HG03558 (cell line): ENCODE measurements around the gene SPECC1L.

ENCODE experiments used
- ATAC-seq: cut with Tn5 transposase; IDR thresholded peaks from one replicate; pipeline ENCODE4 v1.9.1; 2021; ENCODE audit warnings: moderate number of reproducible peaks; ENCODE audit not compliant: unreplicated experiment; ENCODE audit errors: extremely low read depth

SPECC1L gene

DNA sequence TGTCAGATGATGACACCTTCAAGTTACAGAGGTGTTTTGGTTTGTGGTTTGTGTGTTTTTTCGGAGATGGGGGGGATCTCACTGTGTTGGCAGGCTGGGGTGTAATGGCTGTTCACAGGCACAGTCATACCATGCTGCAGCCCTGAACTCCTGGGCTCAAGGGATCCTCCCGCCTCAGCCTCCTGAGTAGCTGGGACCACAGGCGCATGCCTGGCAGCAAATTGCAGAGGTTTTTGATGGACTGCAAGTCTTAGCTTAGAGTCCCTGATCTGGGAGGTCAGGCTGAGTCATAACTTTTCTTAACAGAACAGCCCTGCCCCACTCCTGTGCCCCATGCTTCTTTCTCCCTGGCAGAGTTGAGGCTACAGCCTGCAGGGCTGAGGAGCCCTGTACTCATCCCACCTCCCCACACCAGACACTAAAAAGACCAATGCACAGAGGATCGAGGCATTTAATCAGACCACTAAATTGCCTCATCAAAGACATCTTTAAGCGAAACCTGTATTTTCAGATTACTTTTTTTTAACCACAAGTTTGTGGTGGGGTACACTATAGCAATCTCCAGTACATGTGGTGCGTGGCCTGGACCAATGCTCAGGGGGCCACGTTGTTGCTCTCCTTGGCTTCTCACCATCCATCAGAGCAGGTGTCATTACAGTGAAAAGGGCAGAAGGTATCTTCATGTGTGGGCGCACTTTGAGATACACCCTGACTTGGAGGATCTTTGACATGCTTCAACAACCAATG lies 139.7 kb downstream of the SPECC1L start:
- ATAC-seq: no peak

DNA sequence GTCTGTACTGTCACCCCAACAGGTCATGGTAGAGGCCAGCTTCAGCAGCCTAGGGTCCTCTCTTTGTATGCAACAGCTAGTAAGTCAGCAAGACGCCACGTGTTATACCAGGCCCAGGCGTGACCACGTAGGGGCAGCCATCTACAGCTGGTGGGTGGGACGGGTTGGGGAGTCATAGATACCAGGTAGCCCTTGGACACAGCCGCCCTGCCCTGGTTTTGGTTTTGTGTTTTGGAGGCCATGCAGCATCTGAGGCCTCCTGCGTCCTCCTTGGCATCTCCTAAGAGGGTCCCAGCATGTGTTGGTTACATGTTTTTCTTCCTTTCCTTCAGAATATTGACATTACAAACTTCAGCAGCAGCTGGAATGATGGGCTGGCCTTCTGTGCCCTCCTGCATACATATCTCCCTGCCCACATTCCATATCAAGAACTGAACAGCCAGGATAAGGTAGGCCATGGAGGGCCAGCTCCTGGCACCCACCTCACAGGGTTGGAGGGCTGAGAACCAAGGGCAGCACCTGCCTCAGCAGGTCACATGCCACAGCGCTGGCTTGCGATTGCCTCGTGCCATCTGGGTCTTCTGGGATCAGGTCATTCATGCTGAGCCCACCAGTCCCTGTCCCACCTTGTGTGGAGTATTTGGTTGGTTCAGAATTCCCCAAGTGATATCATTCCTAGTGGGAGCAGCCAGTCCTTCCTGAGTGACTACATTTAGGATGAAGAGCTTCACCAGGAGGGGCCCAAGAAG lies 140.8 kb downstream of the SPECC1L start:
- ATAC-seq: no peak

DNA sequence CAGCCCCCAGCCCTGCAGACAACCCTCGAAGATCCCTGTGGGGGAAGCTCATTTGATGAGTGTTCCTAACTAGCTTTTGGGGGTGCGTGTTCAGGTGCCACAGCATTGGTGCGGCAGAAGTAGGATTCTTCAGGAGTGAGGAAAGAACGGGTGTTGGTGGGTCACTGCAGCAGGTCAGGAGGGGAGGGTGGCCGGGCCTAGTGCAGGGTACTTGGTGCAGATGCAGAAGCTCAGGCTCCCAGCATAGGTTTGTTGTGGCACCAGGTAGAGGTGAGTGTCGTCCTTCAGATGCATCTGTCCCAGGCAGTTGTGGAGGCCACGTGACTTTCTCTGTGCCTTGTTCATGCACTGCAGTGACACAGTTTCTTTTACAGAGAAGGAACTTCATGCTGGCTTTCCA lies 141.6 kb downstream of the SPECC1L start:
- ATAC-seq: no peak

DNA sequence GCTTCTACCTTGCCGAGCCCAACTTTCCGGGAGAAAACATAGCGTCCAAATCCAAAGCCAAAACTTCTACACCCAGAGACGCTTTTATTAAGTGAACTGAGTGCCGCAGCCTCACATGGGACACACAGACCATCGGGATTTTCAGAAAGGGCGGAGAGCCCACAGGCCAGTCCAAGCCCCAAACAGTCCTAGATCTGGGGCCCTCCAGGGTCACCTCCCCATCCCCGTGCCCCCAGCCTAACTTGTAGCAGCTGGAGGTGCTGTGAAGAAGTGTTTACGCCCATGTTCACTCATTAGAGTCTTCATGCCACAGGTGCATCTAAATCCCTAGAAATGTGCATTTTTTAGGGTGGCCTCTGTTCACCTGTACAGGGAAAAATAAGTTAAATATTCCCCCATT lies 142.6 kb downstream of the SPECC1L start:
- no peak for ATAC-seq

DNA sequence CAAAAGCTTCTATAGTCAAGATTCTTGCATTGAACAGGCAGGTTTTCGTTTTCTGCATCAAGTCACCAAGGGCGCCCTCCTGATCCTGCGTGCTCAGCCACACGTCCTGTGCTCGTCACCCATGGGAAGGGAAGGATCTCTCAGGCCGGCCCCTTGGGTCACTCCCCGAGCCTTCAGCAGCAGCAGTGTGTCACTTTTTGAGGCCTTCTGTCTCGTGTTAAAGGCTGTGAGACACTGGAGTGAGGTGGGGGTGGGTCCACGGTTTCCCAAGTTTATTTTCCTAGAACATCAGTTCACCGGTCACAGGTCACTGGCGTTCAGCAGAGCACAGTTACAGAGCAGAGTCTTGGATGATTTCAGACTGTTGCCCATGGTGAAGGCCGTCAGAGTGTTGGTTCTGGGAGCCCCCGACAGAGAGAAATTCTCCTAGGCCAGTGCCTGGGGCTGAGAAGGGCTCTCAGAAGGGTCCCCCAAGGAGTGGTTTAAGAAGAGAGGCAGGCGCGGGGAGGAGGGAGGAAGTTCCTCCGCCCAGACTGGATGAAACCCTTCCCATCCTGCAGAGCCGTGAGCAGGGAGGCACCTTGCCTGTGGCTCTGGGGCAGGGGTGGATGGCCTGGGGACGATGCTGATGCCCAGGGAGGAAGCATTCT lies 143.2 kb downstream of the SPECC1L start:
- ATAC-seq: no peak

DNA sequence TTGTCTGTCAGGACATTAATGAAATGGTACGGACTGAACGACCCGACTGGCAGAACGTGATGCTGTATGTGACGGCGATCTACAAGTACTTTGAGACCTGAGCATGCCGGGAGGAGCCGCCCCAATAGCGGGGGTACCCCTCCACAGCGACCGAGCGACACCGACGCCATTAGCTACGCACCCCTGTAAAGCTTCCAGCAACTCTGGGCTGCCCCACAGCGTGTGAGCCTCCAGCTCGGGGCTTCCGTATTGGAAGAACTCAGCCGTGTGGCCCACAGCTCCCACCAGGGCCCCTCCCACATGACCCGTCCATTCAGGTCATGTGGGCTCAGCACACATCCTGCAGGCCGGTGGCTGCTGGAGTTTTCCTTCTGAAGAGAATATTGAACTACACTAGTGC lies 143.9 kb downstream of the SPECC1L start:
- ATAC-seq: no peak

DNA sequence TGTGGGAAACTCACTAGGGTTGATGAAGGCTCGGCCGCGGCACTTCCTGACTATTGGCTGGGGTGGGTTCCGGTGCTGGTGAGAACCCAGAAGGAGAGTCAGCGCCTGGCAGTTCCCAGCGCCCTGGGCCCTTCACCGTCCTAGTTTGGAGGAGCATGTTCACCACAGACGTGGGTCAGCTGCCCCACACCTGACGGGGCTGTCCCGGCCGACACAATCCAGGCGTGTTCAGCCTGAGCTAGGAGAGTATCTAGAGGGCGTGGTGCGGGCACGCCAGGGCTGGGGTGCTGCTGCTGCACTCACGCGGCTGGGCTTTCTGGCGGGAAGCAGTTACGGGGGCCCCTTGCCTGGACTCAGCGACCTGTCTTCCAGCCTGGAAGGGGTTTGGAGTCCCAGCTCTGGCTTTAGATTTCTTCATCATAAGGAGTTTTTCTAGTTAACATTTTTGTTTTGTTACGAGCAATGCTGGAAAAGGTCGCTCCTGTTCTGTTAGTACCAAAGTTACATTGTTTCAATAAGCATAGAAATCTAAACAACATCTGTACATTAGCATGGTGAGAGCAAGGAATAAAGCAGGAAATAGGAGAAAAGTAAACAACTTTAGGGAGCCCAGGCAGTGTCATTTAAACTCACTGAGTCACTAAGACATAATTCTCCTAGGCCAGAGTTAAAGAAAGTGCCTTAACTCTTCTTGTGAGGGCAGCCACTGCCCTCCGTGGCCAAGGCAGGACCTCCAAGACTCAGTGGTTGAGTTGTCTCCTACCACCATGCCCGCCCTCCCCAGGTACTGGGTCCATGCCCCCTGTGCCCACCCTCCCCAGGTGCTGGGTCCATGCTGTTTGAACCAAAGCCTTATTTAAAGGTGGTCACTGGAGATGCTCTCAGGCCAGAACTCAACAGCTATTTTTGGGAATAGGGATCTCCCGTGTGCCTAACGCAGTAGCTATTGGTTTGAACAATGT lies 144.6 kb downstream of the SPECC1L start:
- ATAC-seq: no peak

DNA sequence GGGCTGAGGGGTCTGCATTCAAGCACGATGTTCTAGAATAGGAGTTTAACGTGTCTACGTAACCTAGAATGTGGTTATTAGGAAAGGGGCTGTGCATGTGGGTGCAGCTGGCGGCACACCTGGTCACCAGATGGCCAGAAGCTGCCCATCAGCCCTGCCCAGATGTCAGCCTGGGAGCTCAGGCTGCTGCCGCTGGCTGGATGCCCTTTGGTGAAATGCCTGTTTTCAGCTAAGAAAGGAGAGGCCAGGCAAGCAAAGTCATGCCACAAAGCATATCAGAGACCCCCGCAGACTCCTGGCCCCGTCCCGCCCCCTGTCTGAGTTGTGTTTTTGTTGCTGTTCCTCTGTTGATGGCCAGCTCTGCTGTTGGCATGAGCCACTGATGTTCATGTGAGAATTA lies 145.5 kb downstream of the SPECC1L start:
- ATAC-seq: no peak

DNA sequence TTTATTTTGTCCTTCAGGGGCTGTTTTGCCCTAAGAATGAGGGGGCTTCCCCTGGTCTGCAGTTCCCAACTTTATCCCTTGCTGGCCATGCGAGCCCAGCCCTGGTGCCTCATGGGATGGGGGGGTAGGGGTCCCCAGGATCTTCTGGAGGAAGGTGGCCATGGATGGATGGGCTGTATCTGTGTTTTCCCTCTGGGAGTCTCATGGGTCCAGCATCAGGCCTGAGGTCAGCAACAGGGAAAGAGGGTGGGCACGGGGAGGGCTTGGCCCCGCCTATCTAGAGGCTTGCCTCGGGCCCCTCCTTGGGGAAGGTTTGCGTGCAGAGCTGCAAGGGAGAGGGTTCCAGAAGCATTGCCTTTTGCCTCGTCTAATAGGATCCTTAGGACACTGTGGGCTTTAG lies 146.0 kb downstream of the SPECC1L start:
- ATAC-seq: no peak

DNA sequence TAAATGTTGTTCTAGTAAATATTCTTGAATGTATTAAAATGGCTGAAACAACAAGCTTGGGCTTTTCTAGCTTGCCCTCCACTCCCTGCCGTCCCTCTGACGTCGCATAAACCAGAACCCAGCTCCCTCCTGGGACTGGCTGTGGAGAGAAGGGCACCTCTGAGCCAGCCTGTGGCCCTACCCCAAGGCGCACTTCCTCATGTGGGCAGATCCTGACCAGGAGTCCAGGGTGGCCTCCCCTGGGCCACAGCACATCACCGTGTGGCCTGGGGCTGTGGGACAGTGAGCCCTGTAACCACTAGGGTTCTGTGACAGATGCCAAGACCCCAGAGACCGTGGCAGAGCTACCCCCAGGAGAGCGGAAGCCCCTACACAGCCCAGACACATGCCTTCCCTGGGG lies 146.6 kb downstream of the SPECC1L start:
- no peak for ATAC-seq

DNA sequence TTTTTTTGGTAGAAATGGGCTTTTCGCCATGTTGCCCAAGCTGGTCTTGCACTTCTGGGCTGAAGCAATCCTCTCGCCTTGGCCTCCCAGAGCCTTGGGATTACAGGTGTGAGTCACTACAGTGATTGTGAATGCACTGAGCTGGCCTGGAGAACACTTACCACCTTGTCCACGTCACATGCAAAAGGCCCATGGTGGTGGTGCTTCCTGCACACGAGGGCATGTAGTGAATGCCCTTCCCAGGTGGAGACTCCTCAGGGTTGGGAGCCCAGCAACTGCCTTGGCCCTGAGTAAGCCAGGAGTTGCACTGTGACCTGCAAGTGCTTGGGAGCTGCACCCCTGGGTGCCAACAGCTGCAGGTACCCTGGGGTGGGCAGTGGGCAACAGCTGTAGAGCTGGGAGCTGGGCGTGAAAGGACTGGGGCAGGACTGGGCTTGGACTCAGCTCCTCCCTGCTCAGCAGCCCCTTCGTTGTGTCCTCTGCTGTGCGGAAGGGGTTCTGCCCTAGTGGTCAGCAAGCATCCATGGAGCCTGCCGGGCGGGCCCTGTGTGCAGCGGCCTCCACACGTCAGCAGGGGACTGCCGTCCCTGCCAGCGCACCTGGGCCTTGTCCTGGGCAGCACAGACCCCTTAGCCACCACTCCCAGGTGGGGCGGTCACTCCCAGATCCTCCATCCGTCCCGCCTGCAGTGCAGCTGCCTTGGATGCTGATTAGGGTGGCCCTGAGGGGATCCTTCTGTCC lies 147.4 kb downstream of the SPECC1L start:
- no peak for ATAC-seq

DNA sequence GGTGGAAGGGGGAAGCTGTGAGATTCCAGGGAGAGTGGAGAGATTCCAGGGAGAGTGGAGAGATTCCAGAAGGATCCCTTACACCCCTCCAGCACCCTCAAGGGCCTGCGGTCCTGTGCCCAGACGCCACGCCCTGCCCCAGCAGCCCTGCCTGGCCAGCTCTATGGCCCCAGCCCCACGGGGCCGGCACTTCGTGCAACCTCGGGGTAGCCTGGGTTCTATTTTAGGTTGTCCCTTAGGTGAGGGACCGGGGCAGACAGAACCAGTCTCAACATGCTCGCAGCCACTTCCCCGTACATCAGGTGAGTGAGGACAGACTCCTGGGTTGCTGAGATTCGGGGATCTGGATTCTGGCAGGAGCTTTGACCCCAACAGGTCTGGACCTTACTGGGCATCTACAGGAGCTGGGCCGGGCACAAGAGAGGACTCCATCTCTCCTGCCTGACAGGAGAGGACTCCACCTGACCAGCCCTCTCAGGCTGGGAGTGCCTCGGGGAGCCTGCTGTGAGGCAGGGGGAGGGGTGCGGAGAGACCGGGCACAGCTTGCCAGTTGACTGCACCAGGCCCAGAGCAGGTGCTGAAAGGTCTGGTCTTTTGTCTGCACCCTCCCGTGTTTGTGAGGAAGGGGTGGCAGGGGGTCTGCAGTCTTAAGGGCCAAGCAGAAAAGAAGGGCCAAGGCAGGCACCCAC lies 148.3 kb downstream of the SPECC1L start:
- no peak for ATAC-seq

DNA sequence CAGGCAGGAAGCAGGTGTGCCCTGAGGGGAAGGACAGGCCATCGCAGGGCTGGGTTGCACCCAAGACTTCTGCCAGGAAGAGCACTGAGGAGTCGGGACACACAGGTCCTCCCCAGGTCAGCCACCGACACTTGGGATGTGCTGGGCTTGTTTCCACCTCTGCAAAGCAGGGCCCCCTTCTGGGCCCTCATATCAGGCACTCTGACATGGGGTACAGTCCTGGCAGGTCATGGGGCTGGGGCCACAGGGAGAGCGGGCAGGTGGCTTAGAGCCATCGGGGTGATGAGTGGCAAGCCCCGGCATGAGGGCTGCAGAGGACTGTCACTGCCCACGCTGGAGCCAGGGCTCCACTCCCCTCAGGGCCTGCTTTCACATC lies 148.8 kb downstream of the SPECC1L start:
- no peak for ATAC-seq

DNA sequence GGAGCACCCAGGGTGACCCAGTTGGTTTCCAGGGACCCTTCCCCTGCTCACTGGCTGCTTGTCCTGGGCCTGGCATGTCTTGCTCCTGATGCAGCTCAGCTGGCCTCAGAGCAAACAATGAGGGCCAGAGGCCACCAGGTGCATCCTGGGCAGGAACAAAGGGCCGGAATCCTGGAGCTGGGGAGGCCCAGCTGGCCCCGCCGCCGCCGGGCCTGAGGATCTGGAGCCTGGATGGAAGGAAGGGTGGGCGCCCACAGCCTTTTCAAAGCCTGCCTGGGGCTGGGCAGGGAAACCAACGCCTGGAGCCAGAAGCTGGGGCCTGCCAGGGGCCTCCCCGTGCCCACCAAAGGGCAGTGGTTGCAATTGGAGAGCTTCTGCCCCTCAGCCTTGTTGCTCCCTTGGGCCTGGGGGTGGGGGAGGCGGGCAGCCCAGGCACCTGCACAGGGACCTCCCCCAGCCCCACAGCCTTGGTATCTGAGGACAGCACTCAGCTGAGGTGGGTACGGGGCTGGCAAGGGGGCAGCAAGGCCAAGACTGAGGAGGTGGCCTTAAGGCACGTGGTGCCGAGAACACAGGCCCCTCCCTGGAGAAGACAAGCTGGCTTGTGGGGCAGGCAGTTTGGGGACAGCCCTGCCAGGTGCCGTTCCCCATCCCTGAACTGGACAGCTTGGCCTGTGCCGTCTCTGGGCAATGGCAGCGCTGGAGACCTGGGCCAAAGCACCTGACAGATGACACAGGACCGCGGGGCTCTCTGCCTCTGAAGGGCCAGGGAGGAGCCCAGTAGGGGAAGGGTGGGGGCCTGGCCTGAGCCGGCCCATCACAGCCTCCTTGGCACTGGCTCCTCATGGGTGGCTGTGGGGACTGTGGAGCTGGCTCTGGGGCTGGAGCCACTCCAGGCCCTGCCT lies 149.7 kb downstream of the SPECC1L start:
- ATAC-seq: no peak

DNA sequence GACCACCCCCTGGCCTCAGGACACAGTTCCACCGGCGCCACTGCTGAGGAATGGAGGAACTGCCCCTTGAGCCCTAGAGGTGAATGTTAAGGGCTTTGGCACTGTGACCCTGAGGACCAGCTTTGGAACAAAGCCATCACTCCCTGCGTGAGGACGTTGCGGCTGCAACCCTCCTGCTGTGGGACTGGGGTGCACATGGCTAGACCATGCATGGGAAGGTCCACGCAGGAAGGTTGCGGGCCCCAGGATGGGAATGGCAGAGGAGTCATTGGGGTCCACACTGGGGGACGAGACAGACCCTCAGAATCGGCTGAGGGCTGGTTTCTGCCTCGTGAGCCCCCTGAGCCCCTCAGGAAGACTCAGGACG lies 150.3 kb downstream of the SPECC1L start:
- ATAC-seq: no peak

DNA sequence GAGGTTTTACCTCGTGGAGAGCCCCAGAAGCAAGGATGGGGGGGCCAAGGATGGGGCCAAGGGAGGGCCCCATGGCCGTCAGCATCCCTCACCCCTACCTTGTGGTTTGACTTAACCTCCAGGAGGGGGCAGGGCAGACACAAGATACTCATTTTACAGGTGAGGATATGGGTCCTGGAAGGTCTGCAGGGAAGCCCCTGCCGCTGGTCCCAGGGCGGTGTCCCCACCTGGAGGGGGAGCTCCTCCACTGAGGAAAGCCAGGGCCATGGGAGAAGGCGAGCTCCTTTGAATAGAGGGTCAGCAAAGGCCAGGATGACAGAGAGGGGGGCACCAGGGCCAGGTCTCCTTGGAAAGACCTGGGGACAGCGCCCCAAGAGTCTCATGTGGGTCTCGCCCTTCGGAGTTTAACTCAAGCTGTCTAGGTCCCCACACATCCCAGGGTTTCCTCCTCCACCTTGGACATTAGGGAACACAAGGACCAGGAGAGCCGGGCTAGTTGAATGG lies 150.8 kb downstream of the SPECC1L start:
- ATAC-seq: no peak

DNA sequence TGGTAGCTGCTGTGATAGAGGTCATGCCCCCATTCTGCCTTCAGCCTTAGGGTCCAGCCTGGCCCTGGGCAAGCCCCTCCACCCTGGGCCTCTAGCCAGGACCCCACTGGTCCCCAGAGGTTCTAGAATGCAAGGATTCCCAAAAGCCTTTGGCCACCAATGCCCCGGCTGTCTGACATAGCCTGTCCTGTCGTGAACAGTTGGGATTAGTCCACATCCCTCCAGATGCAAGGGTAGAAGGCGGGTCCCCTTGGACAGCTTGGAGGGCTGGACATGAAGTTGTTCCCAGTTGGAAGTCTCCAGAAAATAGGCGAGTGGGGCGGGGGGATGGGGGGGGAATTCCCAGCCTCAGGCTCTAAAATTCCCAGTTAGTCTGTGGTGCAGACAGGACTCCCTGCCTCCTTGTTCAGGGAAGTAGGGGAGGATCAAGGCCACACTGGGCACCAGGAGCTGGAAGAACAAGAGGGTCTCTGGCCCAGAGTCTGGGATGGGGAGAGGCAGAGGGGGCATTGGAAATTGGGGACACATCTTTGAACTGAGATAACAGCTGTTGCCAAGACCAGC lies 151.6 kb downstream of the SPECC1L start:
- ATAC-seq: no peak

DNA sequence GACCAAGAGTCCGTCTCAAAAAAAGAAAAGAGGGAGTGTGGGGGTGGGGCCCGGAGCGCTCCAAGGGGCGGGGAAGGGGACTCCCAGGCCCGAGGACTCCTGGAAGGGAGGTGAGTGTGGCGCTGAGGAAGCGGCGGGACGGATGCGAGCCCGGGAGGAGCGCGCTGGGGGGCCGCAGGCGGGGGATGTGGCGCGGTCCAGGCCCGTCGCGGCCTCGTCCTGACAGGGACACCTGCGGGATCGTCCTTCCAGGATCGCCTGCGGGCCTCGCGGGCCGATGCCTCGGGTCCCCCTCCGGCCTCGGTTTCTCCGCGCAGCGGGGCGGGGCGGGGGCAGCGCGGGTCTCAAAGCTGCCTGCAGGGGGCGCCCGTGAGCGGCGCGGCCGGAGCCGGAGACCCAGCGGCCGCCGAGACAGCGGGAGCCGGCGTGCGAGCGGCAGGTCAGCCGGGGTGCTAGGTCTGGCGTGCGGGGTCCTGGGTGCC lies 152.9 kb downstream of the SPECC1L start:
- ATAC-seq: no peak
